ENCODE results near the gene DPEP1. TPM values are rescaled to one million over a fixed set of nuclear protein-coding genes. Genes with fewer than 3 reads are reported as not detected.

DPEP1 gene
- total RNA-seq, 2 donors from 2014 or later, result 0.16 TPM; not detected in 1

DNA sequence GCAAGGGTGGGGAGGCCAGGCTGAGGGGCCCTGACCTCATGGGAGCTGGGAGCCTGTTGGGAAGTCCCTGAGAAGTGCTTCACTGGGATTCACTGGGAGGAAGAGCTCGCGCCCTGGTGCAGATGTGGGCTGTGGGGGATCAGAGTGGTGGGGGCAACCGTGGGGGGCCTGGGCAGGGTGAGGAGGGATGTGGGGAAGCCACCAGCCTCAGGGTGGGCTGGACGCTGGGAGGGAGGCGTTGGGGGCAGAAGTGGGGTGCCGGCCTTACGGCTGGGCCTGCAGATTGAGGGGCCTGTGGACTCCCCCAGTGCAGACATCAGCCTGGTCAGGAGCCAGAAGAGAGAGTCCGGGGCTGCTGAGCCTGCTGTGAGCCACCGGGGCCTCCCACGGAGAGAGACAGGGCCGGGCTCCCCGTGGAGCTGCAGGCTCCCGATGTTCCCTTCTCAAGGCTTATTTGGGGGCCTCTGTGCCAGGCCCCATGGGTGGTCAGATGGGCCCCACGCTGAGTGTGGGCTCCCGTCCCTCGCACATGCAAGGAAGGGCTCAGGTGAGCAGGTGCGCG lies 7.8 kb downstream of the DPEP1 start:
- Histone ChIP-seq H3K9me3 (no peaks in the 10 kb centered on the region), H3K27ac (no peak overlapping the region), H3K4me3 (no peak overlapping the region), H3K27me3 (no peaks in the 10 kb centered on the region), H3K4me1 (no peaks in the 10 kb centered on the region), H3K36me3 (no peaks in the 10 kb centered on the region)
- DNase-seq (ENCODE audit: low spot score), result no peak
- TF ChIP-seq, protein P1, sequence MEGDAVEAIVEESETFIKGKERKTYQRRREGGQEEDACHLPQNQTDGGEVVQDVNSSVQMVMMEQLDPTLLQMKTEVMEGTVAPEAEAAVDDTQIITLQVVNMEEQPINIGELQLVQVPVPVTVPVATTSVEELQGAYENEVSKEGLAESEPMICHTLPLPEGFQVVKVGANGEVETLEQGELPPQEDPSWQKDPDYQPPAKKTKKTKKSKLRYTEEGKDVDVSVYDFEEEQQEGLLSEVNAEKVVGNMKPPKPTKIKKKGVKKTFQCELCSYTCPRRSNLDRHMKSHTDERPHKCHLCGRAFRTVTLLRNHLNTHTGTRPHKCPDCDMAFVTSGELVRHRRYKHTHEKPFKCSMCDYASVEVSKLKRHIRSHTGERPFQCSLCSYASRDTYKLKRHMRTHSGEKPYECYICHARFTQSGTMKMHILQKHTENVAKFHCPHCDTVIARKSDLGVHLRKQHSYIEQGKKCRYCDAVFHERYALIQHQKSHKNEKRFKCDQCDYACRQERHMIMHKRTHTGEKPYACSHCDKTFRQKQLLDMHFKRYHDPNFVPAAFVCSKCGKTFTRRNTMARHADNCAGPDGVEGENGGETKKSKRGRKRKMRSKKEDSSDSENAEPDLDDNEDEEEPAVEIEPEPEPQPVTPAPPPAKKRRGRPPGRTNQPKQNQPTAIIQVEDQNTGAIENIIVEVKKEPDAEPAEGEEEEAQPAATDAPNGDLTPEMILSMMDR (IDR thresholded peaks at IDR 0.05), result no peak

DNA sequence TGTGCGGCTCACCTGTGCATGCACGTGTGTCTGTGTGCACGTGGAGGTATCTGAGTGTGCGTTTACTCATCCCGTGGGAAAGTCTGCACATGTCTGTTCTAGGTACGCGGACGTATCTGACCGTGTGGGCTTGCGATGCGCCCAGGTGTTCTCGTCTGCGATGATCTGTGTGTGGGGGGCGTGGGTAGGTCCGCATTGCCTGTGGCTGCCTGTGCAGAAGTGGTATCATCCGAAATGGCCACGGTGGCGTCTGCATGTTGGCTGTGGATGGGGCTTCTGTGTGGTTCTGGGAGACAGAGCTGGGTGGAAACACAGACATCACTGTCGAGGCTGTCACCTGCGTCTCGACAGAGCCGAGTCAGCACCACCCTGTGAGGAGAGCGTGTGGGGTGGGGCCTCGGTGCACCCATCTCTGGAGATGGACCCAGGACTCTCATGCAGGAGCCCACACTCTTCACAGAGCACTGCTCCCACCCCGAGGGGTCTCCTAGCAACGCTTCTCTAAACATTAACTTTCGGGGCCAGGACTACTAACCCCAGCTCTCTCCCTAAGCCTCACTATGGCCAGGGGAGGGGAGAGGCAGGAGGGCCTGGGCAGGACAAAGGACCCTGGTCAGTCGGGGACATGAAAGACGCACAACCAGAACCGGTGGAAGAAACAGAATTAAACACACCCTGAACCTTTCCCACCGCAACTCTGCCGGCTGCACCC lies 8.4 kb downstream of the DPEP1 start:
- Histone ChIP-seq H3K27ac (no peak overlapping the region), H3K9me3 (no peaks in the 10 kb centered on the region), H3K4me3 (no peak overlapping the region), H3K4me1 (no peaks in the 10 kb centered on the region), H3K36me3 (no peaks in the 10 kb centered on the region), H3K27me3 (no peaks in the 10 kb centered on the region)
- no peak for DNase-seq (ENCODE audit: low spot score)
- TF ChIP-seq, protein P1 (IDR thresholded peaks at IDR 0.05), result no peak

DNA sequence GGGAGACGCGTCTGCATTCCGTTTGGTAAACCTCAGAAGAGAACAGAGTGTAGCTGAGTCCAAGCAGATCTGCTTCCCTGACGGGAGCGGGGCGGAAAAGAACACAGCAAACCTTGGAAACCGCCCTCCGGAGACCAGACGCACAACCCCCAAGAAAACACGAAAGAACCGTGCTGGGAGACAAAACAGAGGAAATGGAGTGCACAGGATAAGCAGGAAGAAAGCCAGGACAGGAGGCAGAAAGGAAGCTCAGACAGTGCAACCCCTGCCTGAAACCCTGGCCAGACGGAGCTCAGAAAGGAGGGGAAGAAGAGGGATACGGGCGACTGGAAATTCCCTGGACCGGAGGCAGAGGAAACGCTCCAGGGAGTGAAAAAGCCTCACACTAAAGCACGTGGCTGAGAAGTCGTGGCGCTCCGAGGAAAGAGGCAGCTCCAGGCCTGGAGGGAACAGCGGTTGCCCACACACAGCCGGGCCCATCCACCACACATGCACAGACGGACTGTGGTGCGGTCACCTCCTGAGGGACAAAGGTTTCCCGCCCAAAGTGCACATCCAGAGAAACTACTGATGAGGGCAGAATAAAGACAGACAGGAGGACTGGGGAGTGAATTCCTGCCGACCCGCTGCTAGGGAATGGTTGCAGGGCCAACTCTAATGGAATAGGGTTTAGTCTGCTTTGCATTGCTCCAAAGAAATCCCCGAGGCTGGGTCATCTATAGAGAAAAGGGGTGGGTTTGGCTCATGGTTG lies 10.2 kb downstream of the DPEP1 start:
- H3K27ac ChIP-seq, result no peak overlapping the region
- no peaks in the 10 kb centered on the region for H3K27me3 ChIP-seq
- DNase-seq (ENCODE audit: low spot score), result no peak
- no peaks in the 10 kb centered on the region for H3K36me3 ChIP-seq
- H3K9me3 ChIP-seq, result no peaks in the 10 kb centered on the region
- no peaks in the 10 kb centered on the region for H3K4me1 ChIP-seq
- H3K4me3 ChIP-seq, result no peak overlapping the region
- TF ChIP-seq, protein P1 (IDR thresholded peaks at IDR 0.05), result no peak

DNA sequence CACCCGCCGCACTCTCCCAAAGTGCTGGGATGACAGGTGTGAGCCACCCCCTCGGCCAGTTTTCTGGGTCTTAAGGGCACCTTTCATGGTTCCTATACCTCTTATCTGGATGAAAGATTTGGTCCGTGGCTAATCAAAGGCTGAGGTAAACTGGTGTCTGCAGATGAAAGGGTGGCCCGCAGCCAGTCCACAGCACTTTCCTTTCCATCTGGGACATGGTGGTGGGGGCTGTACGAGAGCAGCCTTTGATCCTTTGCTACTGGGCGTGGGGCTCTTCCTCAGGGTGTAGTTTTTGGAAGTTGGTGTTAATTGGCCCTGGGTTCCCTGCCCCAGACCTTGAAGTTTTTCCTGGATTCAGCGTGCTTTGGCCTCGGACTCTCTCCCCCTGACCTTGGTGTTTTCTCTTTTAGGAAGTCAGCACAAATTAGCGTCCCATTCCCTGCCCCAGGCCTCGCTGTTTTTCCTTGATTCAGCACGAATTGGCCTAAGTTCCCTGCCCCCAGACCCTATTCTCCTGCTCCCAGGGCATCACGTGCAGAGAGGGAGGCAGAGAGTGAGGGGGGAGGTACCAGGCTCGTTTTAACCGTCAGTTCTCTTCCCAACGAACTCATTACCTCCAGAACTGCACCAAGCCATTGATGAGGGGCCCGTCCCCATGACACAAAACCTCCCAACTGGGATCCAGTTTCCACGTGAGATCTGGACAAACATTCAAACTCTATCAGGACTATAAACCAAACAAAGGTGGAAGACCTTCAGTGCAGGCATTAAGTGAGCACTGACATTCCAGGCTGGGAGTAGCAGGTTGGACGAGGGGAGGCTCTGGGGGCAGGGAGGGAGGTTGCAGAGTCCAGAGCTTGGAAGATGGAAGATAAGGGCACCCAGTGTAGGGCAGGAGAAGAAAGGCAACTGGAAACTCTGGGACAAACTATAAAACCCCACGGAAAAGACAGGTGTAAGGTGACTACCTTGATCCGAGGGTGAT lies 11.6 kb downstream of the DPEP1 start:
- TF ChIP-seq, protein P1 (IDR thresholded peaks at IDR 0.05), result no peak
- H3K4me3 ChIP-seq, result no peak overlapping the region
- no peak overlapping the region for H3K27ac ChIP-seq
- H3K4me1 ChIP-seq, result no peaks in the 10 kb centered on the region
- no peaks in the 10 kb centered on the region for H3K36me3 ChIP-seq
- no peaks in the 10 kb centered on the region for H3K9me3 ChIP-seq
- H3K27me3 ChIP-seq, result no peaks in the 10 kb centered on the region
- no peak for DNase-seq (ENCODE audit: low spot score)

DNA sequence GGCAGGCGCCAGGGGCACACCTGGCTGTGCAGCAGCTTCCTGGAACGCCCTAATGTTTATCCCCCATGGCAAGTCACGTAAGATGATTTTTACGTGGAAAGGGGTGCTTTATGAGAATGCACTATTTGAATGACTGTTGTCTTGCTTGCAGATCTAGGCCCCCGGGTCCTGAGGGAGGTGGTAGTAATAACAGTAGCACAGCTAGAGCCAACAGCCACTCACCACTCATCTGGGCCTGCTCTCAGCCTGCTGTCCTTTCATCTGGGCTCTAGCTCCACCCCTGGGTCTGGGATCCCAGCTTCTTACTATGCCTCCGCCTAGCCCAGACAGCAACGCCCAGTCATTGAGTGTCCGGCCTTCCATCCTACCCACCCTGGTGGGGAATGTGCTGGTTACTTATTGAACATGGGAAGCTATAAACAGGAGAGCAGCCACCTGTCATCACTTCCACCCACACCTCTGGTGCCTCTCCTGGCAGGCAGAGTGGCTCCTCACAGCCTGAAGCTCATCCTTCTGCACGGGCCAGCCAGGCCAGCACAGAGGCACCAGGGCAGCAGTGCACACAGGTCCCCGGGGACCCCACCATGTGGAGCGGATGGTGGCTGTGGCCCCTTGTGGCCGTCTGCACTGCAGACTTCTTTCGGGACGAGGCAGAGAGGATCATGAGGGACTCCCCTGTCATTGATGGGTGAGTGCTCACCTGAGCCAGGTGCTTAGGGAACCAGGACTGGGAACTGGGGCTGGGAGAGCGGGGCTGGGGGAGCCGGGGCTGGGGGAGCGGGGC lies 16.6 kb downstream of the DPEP1 start:
- TF ChIP-seq, protein P1 (IDR thresholded peaks at IDR 0.05), result no peak
- no peaks in the 10 kb centered on the region for H3K9me3 ChIP-seq
- DNase-seq (ENCODE audit: low spot score), result no peak
- no peak overlapping the region for H3K4me3 ChIP-seq
- no peak overlapping the region for H3K27ac ChIP-seq
- H3K4me1 ChIP-seq, result no peaks in the 10 kb centered on the region
- no peaks in the 10 kb centered on the region for H3K27me3 ChIP-seq
- H3K36me3 ChIP-seq, result no peaks in the 10 kb centered on the region
